Measurements from ENCODE around the gene NLRP14.

Gene NLRP14

GRCh38 chr11:7016011-7016410 lies 4.3 kb upstream of the NLRP14 start:
- Histone ChIP-seq H3K36me3 (ENCODE audit: control insufficient read depth in 1 of 2, insufficient read depth in 2 of 2, low read length in 2 of 2) (no peaks in the 10 kb centered on the region), H3K4me1 (ENCODE audit: control insufficient read depth in 1 of 2, insufficient read depth in 2 of 2, low read length in 2 of 2) (peaks cover 0 to 6% of the 10 kb centered on the region in 2 donors), H3K4me3 (ENCODE audit: low read depth in 1 of 2, low read length in 2 of 2) (no peak overlapping the region), H3K27ac (ENCODE audit: low read length) (no peak overlapping the region), H3K9me3 (ENCODE audit: control insufficient read depth in 1 of 2, low read length in 2 of 2) (no peaks in the 10 kb centered on the region), H3K27me3 (ENCODE audit: low read depth, low read length) (no peaks in the 10 kb centered on the region)

GRCh38 chr11:7019500-7020182 lies 638 bp upstream of the NLRP14 start:
- no peaks in the 10 kb centered on the region for H3K9me3 ChIP-seq (ENCODE audit: control insufficient read depth in 1 of 2, low read length in 2 of 2)
- peak overlapping the region; percentile 77 for H3K27ac ChIP-seq (ENCODE audit: low read length)
- H3K27me3 ChIP-seq (ENCODE audit: low read depth, low read length), result no peaks in the 10 kb centered on the region
- no peaks in the 10 kb centered on the region for H3K36me3 ChIP-seq (ENCODE audit: control insufficient read depth in 1 of 2, insufficient read depth in 2 of 2, low read length in 2 of 2)
- peaks cover 0 to 8% of the 10 kb centered on the region in 2 donors for H3K4me1 ChIP-seq (ENCODE audit: control insufficient read depth in 1 of 2, insufficient read depth in 2 of 2, low read length in 2 of 2)
- peak overlapping the region; percentile 82 to 95 for H3K4me3 ChIP-seq (ENCODE audit: low read depth in 1 of 2, low read length in 2 of 2)

- Histone ChIP-seq H3K4me3 (ENCODE audit: low read depth in 1 of 2, low read length in 2 of 2) (peak overlapping the region in 1 of 2 donors; percentile 82), H3K27ac (ENCODE audit: low read length) (no peak overlapping the region), H3K27me3 (ENCODE audit: low read depth, low read length) (no peaks in the 10 kb centered on the region), H3K36me3 (ENCODE audit: control insufficient read depth in 1 of 2, insufficient read depth in 2 of 2, low read length in 2 of 2) (no peaks in the 10 kb centered on the region), H3K9me3 (ENCODE audit: control insufficient read depth in 1 of 2, low read length in 2 of 2) (no peaks in the 10 kb centered on the region), H3K4me1 (ENCODE audit: control insufficient read depth in 1 of 2, insufficient read depth in 2 of 2, low read length in 2 of 2) (peaks cover 0 to 8% of the 10 kb centered on the region in 2 donors)
These were observed 1.0 kb downstream of the NLRP14 start for GRCh38 chr11:7021318-7021717.

- Histone ChIP-seq H3K36me3 (ENCODE audit: control insufficient read depth in 1 of 2, insufficient read depth in 2 of 2, low read length in 2 of 2) (no peaks in the 10 kb centered on the region), H3K4me1 (ENCODE audit: control insufficient read depth in 1 of 2, insufficient read depth in 2 of 2, low read length in 2 of 2) (no peaks in the 10 kb centered on the region), H3K27ac (ENCODE audit: low read length) (no peak overlapping the region), H3K4me3 (ENCODE audit: low read depth in 1 of 2, low read length in 2 of 2) (no peak overlapping the region), H3K9me3 (ENCODE audit: control insufficient read depth in 1 of 2, low read length in 2 of 2) (no peaks in the 10 kb centered on the region), H3K27me3 (ENCODE audit: low read depth, low read length) (no peaks in the 10 kb centered on the region)
These were observed 7.9 kb downstream of the NLRP14 start for GRCh38 chr11:7028141-7028540.

- H3K4me1 ChIP-seq (ENCODE audit: control insufficient read depth in 1 of 2, insufficient read depth in 2 of 2, low read length in 2 of 2), result no peaks in the 10 kb centered on the region
- H3K27ac ChIP-seq (ENCODE audit: low read length), result no peak overlapping the region
- H3K36me3 ChIP-seq (ENCODE audit: control insufficient read depth in 1 of 2, insufficient read depth in 2 of 2, low read length in 2 of 2), result no peaks in the 10 kb centered on the region
- H3K9me3 ChIP-seq (ENCODE audit: control insufficient read depth in 1 of 2, low read length in 2 of 2), result no peaks in the 10 kb centered on the region
- no peak overlapping the region for H3K4me3 ChIP-seq (ENCODE audit: low read depth in 1 of 2, low read length in 2 of 2)
- H3K27me3 ChIP-seq (ENCODE audit: low read depth, low read length), result no peaks in the 10 kb centered on the region
These were observed 10.6 kb downstream of the NLRP14 start for GRCh38 chr11:7030836-7031235.

GRCh38 chr11:7031471-7031871 lies 11.2 kb downstream of the NLRP14 start:
- no peak overlapping the region for H3K4me3 ChIP-seq (ENCODE audit: low read depth in 1 of 2, low read length in 2 of 2)
- H3K27ac ChIP-seq (ENCODE audit: low read length), result no peak overlapping the region
- H3K36me3 ChIP-seq (ENCODE audit: control insufficient read depth in 1 of 2, insufficient read depth in 2 of 2, low read length in 2 of 2), result no peaks in the 10 kb centered on the region
- H3K4me1 ChIP-seq (ENCODE audit: control insufficient read depth in 1 of 2, insufficient read depth in 2 of 2, low read length in 2 of 2), result no peaks in the 10 kb centered on the region
- no peaks in the 10 kb centered on the region for H3K9me3 ChIP-seq (ENCODE audit: control insufficient read depth in 1 of 2, low read length in 2 of 2)
- no peaks in the 10 kb centered on the region for H3K27me3 ChIP-seq (ENCODE audit: low read depth, low read length)

GRCh38 chr11:7032692-7033091 lies 12.4 kb downstream of the NLRP14 start:
- no peaks in the 10 kb centered on the region for H3K36me3 ChIP-seq (ENCODE audit: control insufficient read depth in 1 of 2, insufficient read depth in 2 of 2, low read length in 2 of 2)
- H3K27me3 ChIP-seq (ENCODE audit: low read depth, low read length), result no peaks in the 10 kb centered on the region
- H3K4me3 ChIP-seq (ENCODE audit: low read depth in 1 of 2, low read length in 2 of 2), result no peak overlapping the region
- no peaks in the 10 kb centered on the region for H3K4me1 ChIP-seq (ENCODE audit: control insufficient read depth in 1 of 2, insufficient read depth in 2 of 2, low read length in 2 of 2)
- H3K27ac ChIP-seq (ENCODE audit: low read length), result no peak overlapping the region
- H3K9me3 ChIP-seq (ENCODE audit: control insufficient read depth in 1 of 2, low read length in 2 of 2), result no peaks in the 10 kb centered on the region

- H3K4me1 ChIP-seq (ENCODE audit: control insufficient read depth in 1 of 2, insufficient read depth in 2 of 2, low read length in 2 of 2), result no peaks in the 10 kb centered on the region
- no peaks in the 10 kb centered on the region for H3K27me3 ChIP-seq (ENCODE audit: low read depth, low read length)
- H3K9me3 ChIP-seq (ENCODE audit: control insufficient read depth in 1 of 2, low read length in 2 of 2), result no peaks in the 10 kb centered on the region
- no peak overlapping the region for H3K4me3 ChIP-seq (ENCODE audit: low read depth in 1 of 2, low read length in 2 of 2)
- H3K27ac ChIP-seq (ENCODE audit: low read length), result no peak overlapping the region
- no peaks in the 10 kb centered on the region for H3K36me3 ChIP-seq (ENCODE audit: control insufficient read depth in 1 of 2, insufficient read depth in 2 of 2, low read length in 2 of 2)
These were observed 13.7 kb downstream of the NLRP14 start for GRCh38 chr11:7034019-7034418.

GRCh38 chr11:7046474-7047175 lies 26.3 kb downstream of the NLRP14 start:
- peaks cover 0 to 6% of the 10 kb centered on the region in 2 donors for H3K4me1 ChIP-seq (ENCODE audit: control insufficient read depth in 1 of 2, insufficient read depth in 2 of 2, low read length in 2 of 2)
- H3K4me3 ChIP-seq (ENCODE audit: low read depth in 1 of 2, low read length in 2 of 2), result no peak overlapping the region
- H3K36me3 ChIP-seq (ENCODE audit: control insufficient read depth in 1 of 2, insufficient read depth in 2 of 2, low read length in 2 of 2), result no peaks in the 10 kb centered on the region
- no peak overlapping the region for H3K27ac ChIP-seq (ENCODE audit: low read length)
- H3K9me3 ChIP-seq (ENCODE audit: control insufficient read depth in 1 of 2, low read length in 2 of 2), result no peaks in the 10 kb centered on the region
- H3K27me3 ChIP-seq (ENCODE audit: low read depth, low read length), result no peaks in the 10 kb centered on the region

- Histone ChIP-seq H3K27me3 (ENCODE audit: low read depth, low read length) (no peaks in the 10 kb centered on the region), H3K27ac (ENCODE audit: low read length) (no peak overlapping the region), H3K9me3 (ENCODE audit: control insufficient read depth in 1 of 2, low read length in 2 of 2) (no peaks in the 10 kb centered on the region), H3K36me3 (ENCODE audit: control insufficient read depth in 1 of 2, insufficient read depth in 2 of 2, low read length in 2 of 2) (no peaks in the 10 kb centered on the region), H3K4me3 (ENCODE audit: low read depth in 1 of 2, low read length in 2 of 2) (no peak overlapping the region), H3K4me1 (ENCODE audit: control insufficient read depth in 1 of 2, insufficient read depth in 2 of 2, low read length in 2 of 2) (peaks cover 0 to 6% of the 10 kb centered on the region in 2 donors)
These were observed 29.9 kb downstream of the NLRP14 start for GRCh38 chr11:7050191-7050590.

- H3K4me1 ChIP-seq (ENCODE audit: control insufficient read depth in 1 of 2, insufficient read depth in 2 of 2, low read length in 2 of 2), result no peaks in the 10 kb centered on the region
- H3K27me3 ChIP-seq (ENCODE audit: low read depth, low read length), result no peaks in the 10 kb centered on the region
- no peaks in the 10 kb centered on the region for H3K9me3 ChIP-seq (ENCODE audit: control insufficient read depth in 1 of 2, low read length in 2 of 2)
- no peak overlapping the region for H3K4me3 ChIP-seq (ENCODE audit: low read depth in 1 of 2, low read length in 2 of 2)
- no peak overlapping the region for H3K27ac ChIP-seq (ENCODE audit: low read length)
- H3K36me3 ChIP-seq (ENCODE audit: control insufficient read depth in 1 of 2, insufficient read depth in 2 of 2, low read length in 2 of 2), result no peaks in the 10 kb centered on the region
These were observed 36.7 kb downstream of the NLRP14 start for GRCh38 chr11:7056828-7057513.
